ENCODE data around the gene PRDM7.
"Not testable (repeated sequence)": the region's sequence is repeated elsewhere in the genome, so short reads cannot be mapped to it uniquely, and the experiment has no call there.

The PRDM7 gene
- total RNA-seq: 0 reads per million in 3 experiments

- DNase-seq: peak; percentile 93
These were observed at the start of gene PRDM7 for GRCh38 chr16:90077240-90077756. Gene PRDM7, minus strand, starts transcription at chr16:90077331. Its CDS starts 1,421 bp downstream, at chr16:90075910.

GRCh38 chr16:90121846-90122245 is 44.7 kb upstream of the PRDM7 start:
- DNase-seq: not testable (repeated sequence)

- not testable (repeated sequence) for DNase-seq
These were observed 30.5 kb upstream of the PRDM7 start for GRCh38 chr16:90107617-90108016.

- not testable (repeated sequence) for DNase-seq
These were observed 29.9 kb upstream of the PRDM7 start for GRCh38 chr16:90107060-90107459.

GRCh38 chr16:90106271-90106670 is 29.1 kb upstream of the PRDM7 start:
- peak; percentile 67 for DNase-seq

- not testable (repeated sequence) for DNase-seq
These were observed 27.6 kb upstream of the PRDM7 start for GRCh38 chr16:90104725-90105124.

- DNase-seq: not testable (repeated sequence)
These were observed 25.2 kb upstream of the PRDM7 start for GRCh38 chr16:90102086-90102884.

GRCh38 chr16:90101332-90101731 is 24.2 kb upstream of the PRDM7 start:
- not testable (repeated sequence) for DNase-seq

- not testable (repeated sequence) for DNase-seq
These were observed 23.7 kb upstream of the PRDM7 start for GRCh38 chr16:90100790-90101189.

- DNase-seq: not testable (repeated sequence)
These were observed 23.1 kb upstream of the PRDM7 start for GRCh38 chr16:90100229-90100628.

- not testable (repeated sequence) for DNase-seq
These were observed 21.8 kb upstream of the PRDM7 start for GRCh38 chr16:90098936-90099335.

GRCh38 chr16:90097010-90097684 is 20.0 kb upstream of the PRDM7 start:
- not testable (repeated sequence) for DNase-seq

GRCh38 chr16:90094791-90095190 is 17.7 kb upstream of the PRDM7 start:
- DNase-seq: not testable (repeated sequence)

- DNase-seq: not testable (repeated sequence)
These were observed 17.2 kb upstream of the PRDM7 start for GRCh38 chr16:90094296-90094695.

- not testable (repeated sequence) for DNase-seq
These were observed 16.7 kb upstream of the PRDM7 start for GRCh38 chr16:90093799-90094198.

GRCh38 chr16:90092781-90093180 is 15.7 kb upstream of the PRDM7 start:
- not testable (repeated sequence) for DNase-seq

GRCh38 chr16:90084215-90084950 is 7.3 kb upstream of the PRDM7 start:
- no peak for DNase-seq

GRCh38 chr16:90083139-90083538 is 6.0 kb upstream of the PRDM7 start:
- no peak for DNase-seq

- no peak for DNase-seq
These were observed 4.5 kb upstream of the PRDM7 start for GRCh38 chr16:90081606-90081970.

GRCh38 chr16:90078579-90078895 is 1.4 kb upstream of the PRDM7 start:
- DNase-seq: no peak

GRCh38 chr16:90077757-90078578 is 837 bp upstream of the PRDM7 start:
- peak; percentile 60 for DNase-seq

- no peak for DNase-seq
These were observed 4.6 kb downstream of the PRDM7 start for GRCh38 chr16:90072442-90073105.
